MM.1S (cell line): ENCODE measurements around the gene GUCY1B1.

ENCODE experiments used
- CTCF ChIP-seq: fragments of 300-600 bp; sonication (generic); IDR thresholded peaks from 2 replicates; pipeline ENCODE4 v1.5.1; 2016; ENCODE audit warnings: antibody characterized with exemption, low read length, mixed read lengths
- EZH2 ChIP-seq: fragments of 300-600 bp; sonication (generic); optimal IDR thresholded peaks from 2 replicates; pipeline ENCODE3; 2017; ENCODE audit warnings: low read depth, mild to moderate bottlenecking, antibody characterized with exemption, low read length, mixed read lengths

DNA sequence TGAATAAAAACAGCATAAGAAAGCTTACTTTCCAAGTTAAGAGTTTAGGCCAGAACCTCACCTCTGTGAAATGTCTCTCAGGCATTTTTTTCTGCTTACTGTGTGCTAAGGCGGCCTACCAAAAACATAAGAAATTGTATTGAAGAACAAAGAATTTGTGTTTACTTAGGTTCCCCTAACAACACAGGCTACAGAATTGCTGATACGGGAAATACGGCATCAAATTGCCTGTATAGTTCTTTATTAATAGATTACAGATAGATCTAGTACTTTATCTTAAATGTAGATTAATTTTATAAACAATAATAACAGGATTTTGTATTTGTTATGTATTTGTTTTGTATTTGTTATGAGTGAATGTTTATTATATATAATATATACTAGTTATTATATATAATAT is 94.4 kb downstream of the GUCY1B1 start:
- no peak for TF ChIP-seq CTCF
- no peak for TF ChIP-seq EZH2
